GM21619 (cell line): ENCODE measurements around the gene PIP4K2B.

Experiments used
- ATAC-seq: cut with Tn5 transposase; IDR thresholded peaks from one replicate; pipeline ENCODE4 v1.9.1; 2021; ENCODE audit not compliant: unreplicated experiment

Gene PIP4K2B

GRCh38 chr17:38746004-38746848 is 53.1 kb downstream of the PIP4K2B start:
- ATAC-seq = no peak

- ATAC-seq = no peak
These were observed 53.8 kb downstream of the PIP4K2B start for GRCh38 chr17:38745545-38745944.

- ATAC-seq = no peak
These were observed 55.7 kb downstream of the PIP4K2B start for GRCh38 chr17:38743556-38744171.

DNA sequence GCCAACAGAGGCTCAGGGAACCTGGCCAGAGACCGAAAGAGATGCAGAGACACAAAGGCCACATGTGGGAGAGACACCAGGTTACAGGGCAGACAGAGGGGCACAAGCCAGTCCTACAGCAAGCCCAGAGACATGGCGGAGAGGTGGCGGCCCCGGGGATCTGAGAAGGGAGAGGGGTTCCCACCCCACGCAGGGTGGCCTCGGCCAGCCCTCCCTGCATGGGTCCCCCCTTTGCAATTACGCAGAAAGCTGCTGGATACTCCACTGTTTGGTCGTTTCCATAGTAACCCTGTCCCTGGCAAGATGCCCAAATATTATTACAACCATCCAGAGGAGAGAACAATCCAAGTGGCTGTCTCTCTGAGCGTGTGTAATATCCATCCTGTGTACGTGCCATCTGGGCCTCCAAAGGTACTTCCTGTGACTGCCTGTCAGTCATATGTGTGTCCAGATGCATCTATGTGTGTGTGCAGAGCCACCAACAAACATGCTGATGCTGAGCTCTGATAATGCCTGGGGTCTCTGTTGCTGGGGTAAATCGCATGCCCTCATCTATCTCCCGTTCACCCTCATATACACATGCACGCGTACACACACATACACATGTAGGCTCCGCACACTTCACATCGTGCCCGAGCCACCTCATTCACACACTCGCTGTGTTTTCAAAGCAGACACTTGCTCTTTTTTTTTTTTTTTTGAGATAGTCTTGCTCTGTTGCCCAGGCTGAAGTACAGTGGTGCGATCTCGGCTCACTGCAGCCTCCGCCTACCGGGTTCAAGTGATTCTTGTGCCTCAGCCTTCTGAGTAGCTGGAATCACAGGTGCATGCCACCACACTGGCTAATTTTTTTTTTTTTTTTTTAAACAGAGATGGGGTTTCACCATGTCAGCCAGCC is 56.7 kb downstream of the PIP4K2B start:
- no peak for ATAC-seq

- ATAC-seq = no peak
These were observed 57.4 kb downstream of the PIP4K2B start for GRCh38 chr17:38741921-38742410.

- ATAC-seq = no peak
These were observed 57.9 kb downstream of the PIP4K2B start for GRCh38 chr17:38741461-38741860.

GRCh38 chr17:38740806-38741205 is 58.5 kb downstream of the PIP4K2B start:
- ATAC-seq = no peak

GRCh38 chr17:38740044-38740443 is 59.3 kb downstream of the PIP4K2B start:
- ATAC-seq = no peak

GRCh38 chr17:38739305-38739704 is 60.1 kb downstream of the PIP4K2B start:
- no peak for ATAC-seq

GRCh38 chr17:38738686-38739085 is 60.7 kb downstream of the PIP4K2B start:
- ATAC-seq = no peak

DNA sequence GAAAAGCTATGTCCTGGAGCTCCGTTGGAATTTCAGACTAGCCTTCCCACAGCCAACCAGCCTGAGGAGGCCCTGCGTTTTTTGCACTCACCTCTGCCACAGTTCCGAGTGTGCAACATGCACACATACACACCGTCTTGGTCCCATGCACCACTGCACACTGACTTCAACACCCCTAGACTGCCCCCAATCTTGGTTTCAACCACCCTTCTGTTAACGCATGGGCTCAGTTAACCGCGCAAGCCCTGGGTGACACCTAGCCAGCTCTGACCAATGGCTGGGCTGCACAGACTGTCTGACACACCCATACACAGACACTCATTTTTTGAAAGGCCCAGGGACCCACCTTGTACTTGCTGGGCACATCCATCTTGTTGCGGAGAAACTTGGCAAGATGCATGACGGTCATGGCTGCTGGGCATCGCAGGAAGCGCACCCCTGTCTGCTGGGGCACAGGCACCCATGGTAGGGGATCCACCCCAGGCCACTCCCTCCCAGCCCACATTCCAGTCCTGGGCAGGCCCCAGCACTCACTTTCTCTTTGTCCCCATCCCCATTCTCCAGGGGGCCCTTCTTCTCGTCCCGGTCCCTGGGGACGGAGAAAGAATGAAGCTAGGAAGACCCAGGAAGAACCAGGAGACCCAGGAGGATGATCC is 61.2 kb downstream of the PIP4K2B start:
- ATAC-seq = no peak

GRCh38 chr17:38735161-38735997 is 64.0 kb downstream of the PIP4K2B start:
- no peak for ATAC-seq

DNA sequence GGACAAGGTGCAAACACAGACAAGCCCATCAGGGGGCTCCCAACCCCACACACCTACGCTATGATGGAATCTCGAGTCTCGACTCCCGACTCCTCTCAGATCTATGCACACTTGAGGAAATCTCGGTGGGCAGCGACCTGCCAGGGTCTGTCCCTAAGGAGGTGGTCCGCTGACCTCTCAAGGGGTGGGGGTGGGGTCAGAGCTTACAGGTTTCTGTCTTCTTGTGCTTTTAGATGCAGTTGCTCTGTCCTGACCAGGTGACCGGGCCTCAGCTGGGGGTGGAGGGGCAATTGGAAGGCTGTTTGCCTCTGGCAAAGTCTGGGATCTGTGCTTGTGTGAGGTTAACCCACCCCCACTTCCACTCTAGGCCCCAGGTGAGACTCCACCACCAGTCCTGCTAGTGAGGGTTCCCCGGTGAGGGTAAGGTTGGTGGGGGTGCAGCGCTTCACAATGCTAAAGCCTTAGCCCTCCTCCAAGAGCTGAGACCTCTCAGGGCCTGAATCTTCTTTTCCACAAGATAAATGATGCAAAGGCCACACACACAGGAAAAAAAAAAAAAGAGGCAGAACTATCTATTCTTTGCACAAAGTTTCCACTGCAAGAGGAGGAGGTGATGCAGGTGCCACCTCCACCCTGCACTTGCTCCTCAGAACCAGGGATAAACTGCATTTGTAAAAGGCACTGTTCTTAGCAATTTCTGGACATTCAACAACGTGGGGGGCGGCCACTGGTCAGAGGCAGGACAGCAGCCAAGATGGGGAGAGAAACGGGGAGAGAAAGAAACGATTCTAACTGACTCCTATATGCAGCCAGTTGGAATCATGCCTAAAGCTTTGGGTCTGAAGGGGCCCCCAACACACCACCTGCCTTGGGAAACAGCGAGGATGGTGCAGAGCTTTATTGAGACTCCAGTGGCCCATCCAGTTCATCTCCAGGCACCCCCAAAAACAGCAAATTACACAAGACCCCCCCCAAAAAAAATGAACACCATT is 65.1 kb downstream of the PIP4K2B start:
- no peak for ATAC-seq

DNA sequence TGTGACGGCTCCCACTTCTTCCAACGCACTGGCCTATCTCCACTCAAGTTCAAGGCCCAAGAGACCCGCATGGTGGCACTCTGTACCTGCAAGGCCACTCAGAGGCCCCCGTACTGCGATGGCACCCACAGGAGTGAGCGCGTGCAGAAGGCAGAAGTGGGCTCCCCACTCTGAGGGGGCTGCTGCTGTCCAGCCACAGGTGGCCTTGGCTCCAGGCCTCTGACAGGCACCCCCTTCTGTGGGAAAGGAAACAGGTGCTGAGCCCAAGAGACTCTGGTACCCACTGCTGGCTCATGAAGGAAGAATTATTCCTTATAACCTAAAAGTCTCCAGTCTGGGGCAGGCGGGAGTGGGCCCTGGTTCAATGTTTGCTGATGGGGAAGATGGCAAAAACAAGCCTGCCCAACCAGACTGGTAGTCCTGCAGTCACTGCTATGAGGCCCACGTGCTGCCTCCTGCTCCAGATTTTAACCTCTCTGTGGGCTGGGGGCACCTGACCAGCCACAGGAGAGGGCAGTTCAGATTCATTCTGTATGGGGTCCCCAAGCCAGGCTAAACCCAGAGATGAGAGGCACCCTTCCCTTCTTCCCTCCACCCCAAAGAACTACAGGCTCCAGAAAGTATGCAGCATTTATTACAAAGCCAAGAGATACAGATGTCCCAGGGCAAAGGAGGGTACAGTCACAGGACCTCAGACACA is 65.9 kb downstream of the PIP4K2B start:
- no peak for ATAC-seq

GRCh38 chr17:38732376-38733281 is 66.7 kb downstream of the PIP4K2B start:
- no peak for ATAC-seq

GRCh38 chr17:38731526-38732294 is 67.6 kb downstream of the PIP4K2B start:
- ATAC-seq = no peak
